GM12875 (cell line): ENCODE data around the gene PTPRK.

Experiments
- H3K4me3 ChIP-seq: one replicate; pipeline ENCODE4 v1.5.1; 2011; ENCODE audit warnings: low read depth, low read length, control low read depth
- TF ChIP-seq, protein P1 (sequence below): IDR thresholded peaks from 2 replicates; pipeline ENCODE4 v1.5.1; 2011; ENCODE audit warnings: low read depth, mild to moderate bottlenecking, control low read depth, inconsistent platforms, low read length, moderate library complexity, borderline replicate concordance; ENCODE audit not compliant: insufficient read depth

Gene PTPRK

DNA sequence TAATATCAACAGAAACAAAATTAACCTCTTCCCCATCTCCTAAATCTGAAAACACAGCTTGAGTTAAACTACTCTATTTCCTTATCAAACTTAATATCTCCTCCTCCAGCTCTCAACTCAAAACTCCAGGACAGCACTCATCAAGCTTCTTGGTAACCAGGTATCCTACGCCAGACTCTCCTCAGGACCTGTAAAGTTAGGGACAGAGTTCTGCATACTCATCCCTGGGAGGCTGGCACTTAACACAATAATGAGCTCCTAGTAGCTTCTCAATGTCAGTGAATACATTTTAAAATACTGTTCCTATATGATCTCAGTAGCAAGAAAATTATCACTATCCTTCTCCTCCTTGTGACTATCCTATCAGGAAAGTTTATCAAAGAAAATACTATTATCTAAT is 240.3 kb downstream of the PTPRK start:
- H3K4me3 ChIP-seq: no peak overlapping the region
- TF ChIP-seq, protein P1, sequence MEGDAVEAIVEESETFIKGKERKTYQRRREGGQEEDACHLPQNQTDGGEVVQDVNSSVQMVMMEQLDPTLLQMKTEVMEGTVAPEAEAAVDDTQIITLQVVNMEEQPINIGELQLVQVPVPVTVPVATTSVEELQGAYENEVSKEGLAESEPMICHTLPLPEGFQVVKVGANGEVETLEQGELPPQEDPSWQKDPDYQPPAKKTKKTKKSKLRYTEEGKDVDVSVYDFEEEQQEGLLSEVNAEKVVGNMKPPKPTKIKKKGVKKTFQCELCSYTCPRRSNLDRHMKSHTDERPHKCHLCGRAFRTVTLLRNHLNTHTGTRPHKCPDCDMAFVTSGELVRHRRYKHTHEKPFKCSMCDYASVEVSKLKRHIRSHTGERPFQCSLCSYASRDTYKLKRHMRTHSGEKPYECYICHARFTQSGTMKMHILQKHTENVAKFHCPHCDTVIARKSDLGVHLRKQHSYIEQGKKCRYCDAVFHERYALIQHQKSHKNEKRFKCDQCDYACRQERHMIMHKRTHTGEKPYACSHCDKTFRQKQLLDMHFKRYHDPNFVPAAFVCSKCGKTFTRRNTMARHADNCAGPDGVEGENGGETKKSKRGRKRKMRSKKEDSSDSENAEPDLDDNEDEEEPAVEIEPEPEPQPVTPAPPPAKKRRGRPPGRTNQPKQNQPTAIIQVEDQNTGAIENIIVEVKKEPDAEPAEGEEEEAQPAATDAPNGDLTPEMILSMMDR: no peak

DNA sequence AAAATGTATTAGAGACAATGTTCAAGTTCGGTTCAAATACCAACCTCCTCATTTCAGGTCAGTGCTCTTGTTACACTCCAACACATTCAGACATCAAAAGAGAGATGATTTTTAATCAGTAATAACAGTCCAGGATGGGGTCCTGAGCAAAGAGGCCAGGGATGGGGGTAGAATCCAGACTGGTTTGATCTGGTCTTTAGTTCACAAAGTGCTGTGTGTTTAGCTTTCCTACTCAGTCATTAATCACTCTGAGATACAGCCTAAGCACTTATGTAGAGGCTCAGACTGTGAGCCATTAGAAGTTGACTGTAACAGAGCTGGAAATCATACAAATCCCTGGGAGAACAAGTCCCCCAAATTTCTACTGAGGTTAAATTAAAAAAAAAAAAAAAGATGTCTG is 241.6 kb downstream of the PTPRK start:
- TF ChIP-seq, protein P1: no peak
- H3K4me3 ChIP-seq: no peak overlapping the region

DNA sequence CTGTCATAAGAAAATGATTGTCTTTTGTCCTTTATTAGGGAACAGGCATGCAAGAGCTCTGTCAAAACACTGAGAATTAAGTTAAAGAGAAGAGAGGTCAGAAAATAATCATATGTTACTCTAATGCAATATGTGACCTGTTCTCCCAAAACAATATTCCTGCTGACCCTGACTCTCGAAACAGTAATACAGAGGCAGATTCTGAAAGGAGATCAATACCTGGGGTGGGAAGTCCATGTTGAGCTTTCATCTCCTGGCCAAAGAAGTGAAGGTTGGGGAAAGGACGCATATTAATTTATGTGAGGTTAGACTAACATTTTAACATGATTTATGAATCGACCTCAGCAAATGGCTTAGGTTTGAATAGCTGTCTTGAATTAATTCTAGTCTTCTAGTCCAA is 243.0 kb downstream of the PTPRK start:
- TF ChIP-seq, protein P1: no peak
- no peak overlapping the region for H3K4me3 ChIP-seq

- no peak overlapping the region for H3K4me3 ChIP-seq
- TF ChIP-seq, protein P1: no peak
Measured at GRCh38 chr6:128276311-128276710, 244.1 kb downstream of the PTPRK start.

- H3K4me3 ChIP-seq: no peak overlapping the region
- TF ChIP-seq, protein P1: no peak
Measured at GRCh38 chr6:128275681-128276080, 244.7 kb downstream of the PTPRK start.

DNA sequence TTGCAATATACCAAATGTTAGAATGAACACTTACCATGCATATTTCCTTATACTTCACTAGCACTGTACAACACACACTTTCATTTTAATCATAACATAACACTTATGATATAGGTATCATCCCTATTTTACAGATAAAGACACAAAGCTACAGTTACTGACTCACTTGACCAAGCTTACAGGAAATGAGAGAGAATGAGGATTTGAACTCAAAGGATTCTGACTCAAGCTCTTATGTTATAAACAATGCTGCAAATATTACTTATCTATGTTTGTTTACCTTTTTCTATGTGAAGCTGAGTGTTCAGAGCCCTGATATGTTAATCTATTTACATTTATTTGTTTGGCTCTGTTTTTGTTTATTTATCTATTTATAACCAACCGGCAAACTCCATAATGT is 245.4 kb downstream of the PTPRK start:
- no peak overlapping the region for H3K4me3 ChIP-seq
- TF ChIP-seq, protein P1: no peak

GRCh38 chr6:128271527-128271926 is 248.9 kb downstream of the PTPRK start:
- H3K4me3 ChIP-seq: no peak overlapping the region
- TF ChIP-seq, protein P1: no peak
